GM18873 (cell line): ENCODE results near the gene CLIP1.
"Not testable (repeated sequence)": the region's sequence is repeated elsewhere in the genome, so short reads cannot be mapped to it uniquely, and the experiment has no call there.

Experiments used
- ATAC-seq: cut with Tn5 transposase; IDR thresholded peaks from one replicate; pipeline ENCODE4 v1.9.1; 2021; ENCODE audit warnings: mild to moderate bottlenecking, moderate library complexity, moderate number of reproducible peaks; ENCODE audit not compliant: unreplicated experiment, low FRiP score

CLIP1 gene

GRCh38 chr12:122437656-122438121, 15.2 kb upstream of the CLIP1 start:
- ATAC-seq = no peak

GRCh38 chr12:122435186-122435585, 12.7 kb upstream of the CLIP1 start:
- ATAC-seq = no peak

DNA sequence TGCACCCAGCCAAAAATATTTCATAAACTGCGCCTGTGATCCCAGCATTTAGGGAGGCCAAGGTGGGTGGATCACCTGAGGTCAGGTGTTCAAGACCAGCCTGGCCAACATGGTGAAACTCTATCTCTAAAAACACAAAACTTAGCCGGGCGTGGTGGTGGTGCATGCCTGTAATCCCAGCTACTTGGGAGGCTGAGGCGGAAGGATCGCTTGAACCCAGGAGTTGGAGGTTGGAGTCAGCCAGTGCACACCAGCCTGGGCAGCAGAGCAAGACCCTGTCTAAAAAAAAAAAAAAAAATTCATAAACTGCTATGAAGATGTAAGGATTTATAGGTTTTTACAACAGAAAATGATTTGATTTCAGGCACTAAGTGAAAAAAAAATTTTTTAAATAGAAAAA, 6.6 kb upstream of the CLIP1 start:
- ATAC-seq = not testable (repeated sequence)

DNA sequence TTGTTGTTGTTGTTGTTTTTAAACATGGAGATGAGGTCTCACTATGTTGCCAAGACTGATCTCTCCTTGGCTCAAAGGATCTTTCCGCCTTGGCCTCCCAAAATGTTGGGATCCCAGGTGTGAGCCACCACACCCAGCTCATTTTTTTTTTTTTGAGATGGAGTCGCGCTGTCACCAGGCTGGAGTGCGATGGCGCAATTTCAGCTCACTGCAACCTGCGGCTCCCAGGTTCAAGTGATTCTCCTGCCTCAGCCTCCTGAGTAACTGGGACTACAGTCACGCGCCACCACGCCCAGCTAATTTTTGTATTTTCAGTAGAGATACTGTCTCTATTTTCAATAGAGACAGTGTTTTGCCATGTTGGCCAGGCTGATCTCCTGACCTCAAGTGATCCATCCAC, 4.9 kb upstream of the CLIP1 start:
- ATAC-seq = no peak

- no peak for ATAC-seq
These were observed 1.0 kb upstream of the CLIP1 start for GRCh38 chr12:122423258-122424165.

DNA sequence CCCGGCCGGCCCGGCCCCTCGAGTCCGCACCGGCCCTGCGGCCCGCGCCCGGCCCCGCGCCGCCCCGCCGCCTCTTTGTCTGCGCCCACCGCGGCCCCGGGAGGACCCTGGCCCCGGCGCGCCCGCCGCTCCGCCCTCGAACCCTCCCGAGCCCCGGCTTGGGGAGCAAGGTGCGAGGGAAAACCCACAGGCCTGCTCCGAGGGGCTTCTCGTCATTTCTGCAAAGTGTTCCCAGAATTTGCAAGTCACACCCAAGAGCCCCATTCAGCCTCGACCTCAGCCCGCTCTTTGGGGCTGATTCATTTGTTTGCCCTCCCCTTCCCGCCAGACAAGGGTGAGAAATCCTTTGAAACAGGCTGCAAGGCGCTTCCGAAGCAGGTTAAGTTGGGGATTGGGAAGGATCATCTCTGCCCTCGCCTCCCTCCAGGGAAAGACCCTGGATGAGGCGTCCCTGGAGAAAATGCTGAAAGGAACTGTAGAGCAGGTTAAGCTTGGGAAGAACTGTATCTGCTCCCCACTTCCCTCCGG, 325 bp upstream of the CLIP1 start:
- no peak for ATAC-seq

GRCh38 chr12:122421187-122421820, 1.2 kb downstream of the CLIP1 start:
- no peak for ATAC-seq

DNA sequence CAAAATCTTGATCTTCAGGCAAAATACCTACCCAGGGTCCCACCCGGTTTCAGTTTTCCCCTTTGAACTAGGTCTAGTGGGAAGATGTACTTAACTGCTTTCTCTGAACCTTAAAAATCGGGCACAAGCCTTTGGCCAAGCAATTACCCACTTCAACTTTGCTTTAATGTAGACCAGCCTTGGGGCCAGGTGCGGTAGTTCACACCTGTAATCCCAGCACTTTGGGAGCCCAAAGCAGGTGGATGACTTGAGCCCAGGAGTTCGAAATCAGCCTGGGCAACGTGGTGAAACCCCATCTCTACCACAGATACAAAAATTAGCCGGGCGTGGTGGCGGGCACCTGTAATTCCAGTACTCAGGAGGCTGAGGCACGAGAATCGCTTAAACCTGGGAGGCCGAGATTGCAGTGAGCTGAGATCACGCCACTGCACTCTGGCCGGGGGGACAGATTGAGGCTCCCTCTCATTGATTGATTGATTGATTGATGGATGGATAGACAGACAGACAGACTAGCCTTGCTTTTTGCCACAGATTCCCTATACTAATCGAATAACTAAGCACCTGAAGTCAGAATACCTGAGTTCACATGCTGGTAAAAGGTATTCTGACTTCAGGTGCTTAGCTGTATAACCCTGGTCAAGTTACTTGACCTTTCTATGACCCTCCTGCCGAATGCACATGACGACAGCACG, 1.9 kb downstream of the CLIP1 start:
- ATAC-seq = no peak

DNA sequence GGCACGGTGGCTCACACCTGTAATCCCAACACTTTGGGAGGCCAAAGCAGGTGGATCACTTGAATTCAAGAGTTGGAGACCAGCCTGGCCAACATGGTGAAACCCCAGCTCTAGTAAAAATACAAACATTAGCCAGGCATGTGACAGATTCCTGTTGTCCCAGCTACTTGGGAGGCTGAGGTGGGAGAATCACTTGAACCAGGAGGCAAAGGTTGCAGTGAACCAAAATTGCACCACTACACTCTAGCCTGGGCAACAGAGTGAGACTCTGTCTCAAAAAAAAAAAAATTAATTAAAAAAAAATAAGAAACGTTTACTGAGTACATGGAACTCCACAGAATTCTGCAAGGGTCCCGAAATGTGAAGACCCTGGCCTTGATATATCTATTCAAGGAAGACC, 3.4 kb downstream of the CLIP1 start:
- ATAC-seq = not testable (repeated sequence)

DNA sequence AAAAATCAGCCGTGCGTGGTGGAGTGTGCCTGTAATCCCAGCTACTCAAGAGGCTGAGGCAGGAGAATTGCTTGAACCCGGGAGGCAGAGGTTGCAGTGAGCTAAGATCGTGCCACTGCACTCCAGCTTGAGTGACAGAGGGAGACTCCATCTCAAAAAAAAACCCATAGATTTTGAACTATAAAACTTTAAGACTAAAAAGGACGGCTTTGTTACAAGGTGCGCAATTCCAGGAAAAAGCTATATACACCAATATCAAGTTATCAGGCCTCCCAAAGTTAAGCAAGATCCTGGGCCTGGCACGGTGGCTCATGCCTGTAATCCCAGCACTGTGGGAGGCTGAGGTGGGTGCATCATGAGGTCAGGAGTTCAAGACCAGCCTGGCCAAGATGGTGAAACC, 6.8 kb downstream of the CLIP1 start:
- not testable (repeated sequence) for ATAC-seq

GRCh38 chr12:122413516-122414404, 8.7 kb downstream of the CLIP1 start:
- ATAC-seq = no peak

- ATAC-seq = no peak
These were observed 9.5 kb downstream of the CLIP1 start for GRCh38 chr12:122412851-122413433.

DNA sequence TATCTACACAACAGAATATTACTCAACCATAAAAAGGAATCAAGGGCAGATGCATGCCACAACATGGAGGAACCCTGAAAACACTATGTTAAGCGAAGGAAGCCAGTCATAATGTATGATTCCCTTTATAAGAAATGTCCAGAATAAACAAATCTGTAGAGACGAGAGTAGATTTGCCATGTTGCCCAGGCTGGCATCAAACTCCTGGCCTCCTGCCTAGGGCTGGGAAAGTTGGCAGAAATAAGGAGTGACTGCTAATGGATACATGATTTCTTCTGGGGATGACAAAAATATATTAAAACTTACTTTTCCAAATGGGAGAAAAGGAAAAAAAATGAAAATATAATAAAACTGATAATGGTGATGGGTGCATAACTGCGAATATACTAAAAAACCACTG, 10.9 kb downstream of the CLIP1 start:
- no peak for ATAC-seq

GRCh38 chr12:122407208-122407607, 15.3 kb downstream of the CLIP1 start:
- no peak for ATAC-seq

DNA sequence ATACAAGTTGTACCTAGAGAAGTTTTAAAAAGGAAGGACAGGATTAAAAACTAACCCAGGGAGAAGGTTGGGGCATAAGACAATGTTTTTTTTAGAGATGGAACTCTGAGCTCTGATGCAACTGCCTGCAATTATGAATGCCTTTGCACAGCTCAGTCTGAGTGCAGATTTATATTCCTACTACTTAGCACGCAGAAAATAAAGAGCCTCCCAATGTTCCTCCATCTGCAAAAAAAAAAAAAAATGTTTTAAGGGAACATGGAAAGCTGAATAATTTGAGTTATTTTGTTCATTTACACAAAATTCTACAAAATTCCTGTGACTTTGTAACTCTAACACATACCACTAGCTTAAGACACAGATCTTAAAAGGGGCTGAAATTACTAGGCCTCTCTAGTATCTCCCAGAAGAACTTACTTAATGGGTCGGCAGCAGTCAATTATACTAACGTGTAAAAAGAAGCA, 15.7 kb downstream of the CLIP1 start:
- no peak for ATAC-seq

DNA sequence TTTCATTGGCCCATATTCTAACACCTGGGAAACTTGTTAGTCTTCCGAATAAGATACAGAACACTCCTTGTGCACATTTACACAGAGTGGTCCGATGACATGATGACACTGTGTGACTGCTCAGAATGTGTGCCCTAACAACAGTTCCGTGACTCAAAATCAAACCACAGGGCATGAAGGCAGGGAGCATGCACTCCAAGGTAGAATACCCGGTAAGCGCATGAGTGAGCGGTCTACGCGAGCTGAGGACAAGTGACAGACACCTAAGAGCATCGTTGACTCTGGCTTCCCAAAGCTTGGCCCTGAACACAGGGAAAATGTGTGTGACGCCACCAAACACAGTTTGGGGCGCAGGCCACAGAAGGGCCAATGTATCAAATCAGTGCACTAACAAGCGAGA, 18.6 kb downstream of the CLIP1 start:
- ATAC-seq = no peak

DNA sequence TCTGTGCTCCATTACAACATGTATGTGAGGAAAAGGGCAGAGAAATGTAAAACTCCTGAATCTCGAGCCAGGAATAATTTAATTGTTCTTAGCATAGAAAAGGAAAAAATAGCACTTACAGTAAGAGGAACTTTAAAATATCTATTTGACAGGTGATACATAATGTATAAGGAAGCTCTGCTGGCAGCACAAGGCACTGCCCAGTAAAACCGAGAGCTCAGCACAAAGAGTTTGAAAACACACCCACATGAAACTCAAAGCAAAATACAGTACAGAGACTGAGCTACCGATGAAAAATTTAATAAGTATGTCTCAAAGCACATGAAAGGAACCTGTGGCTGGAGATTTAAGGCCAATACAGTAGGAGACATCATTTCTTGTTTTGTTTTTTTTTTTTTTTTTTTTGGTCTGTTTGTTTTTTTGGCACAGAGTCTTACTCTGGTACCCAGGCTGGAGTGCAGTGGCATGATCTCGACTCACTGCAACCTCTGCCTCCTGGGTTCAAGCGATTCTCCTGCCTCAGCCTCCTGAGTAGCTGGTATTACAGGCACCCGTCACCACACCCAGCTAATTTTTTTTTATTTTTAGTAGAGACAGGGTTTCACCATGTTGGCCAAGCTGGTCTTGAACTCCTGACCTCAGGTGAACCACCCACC, 19.2 kb downstream of the CLIP1 start:
- no peak for ATAC-seq

DNA sequence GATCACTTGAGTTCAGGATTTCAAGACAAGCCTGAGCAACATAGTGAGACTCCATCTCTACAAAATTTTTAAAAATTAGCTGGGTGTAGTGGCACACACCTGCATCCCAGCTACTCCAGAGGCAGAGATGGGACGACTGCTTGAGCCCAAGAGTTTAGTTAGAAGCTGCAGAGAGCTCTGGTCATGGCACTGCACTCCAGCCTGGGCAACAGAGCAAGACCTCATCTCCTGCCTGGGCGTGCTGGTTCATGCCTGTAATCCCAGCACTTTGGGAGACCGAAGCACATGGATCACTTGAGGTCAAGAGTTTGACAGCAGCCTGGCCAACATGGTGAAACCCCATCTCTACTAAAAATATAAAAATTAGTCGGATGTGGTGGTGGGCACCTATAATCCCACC, 20.2 kb downstream of the CLIP1 start:
- ATAC-seq = no peak
